ENCODE results near the gene ALG1.
"Not testable (repeated sequence)": the region's sequence is repeated elsewhere in the genome, so short reads cannot be mapped to it uniquely, and the experiment has no call there.

Gene ALG1

GRCh38 chr16:5103296-5104032 lies 31.8 kb downstream of the ALG1 start:
- not testable (repeated sequence) for DNase-seq

GRCh38 chr16:5105039-5105438 lies 33.4 kb downstream of the ALG1 start:
- DNase-seq: not testable (repeated sequence)

GRCh38 chr16:5108505-5109158 lies 37.0 kb downstream of the ALG1 start:
- no peak for DNase-seq

- DNase-seq: not testable (repeated sequence)
These were observed 39.3 kb downstream of the ALG1 start for GRCh38 chr16:5110933-5111332.

GRCh38 chr16:5116780-5117295 lies 45.2 kb downstream of the ALG1 start:
- not testable (repeated sequence) for DNase-seq

- DNase-seq: peak; percentile 32
These were observed 45.9 kb downstream of the ALG1 start for GRCh38 chr16:5117300-5118087.

GRCh38 chr16:5131467-5132004 lies 59.9 kb downstream of the ALG1 start:
- not testable (repeated sequence) for DNase-seq

GRCh38 chr16:5132915-5133600 lies 61.4 kb downstream of the ALG1 start:
- not testable (repeated sequence) for DNase-seq

- not testable (repeated sequence) for DNase-seq
These were observed 63.3 kb downstream of the ALG1 start for GRCh38 chr16:5134739-5135452.
